ENCODE measurements around the gene GRAMD4.

DNA sequence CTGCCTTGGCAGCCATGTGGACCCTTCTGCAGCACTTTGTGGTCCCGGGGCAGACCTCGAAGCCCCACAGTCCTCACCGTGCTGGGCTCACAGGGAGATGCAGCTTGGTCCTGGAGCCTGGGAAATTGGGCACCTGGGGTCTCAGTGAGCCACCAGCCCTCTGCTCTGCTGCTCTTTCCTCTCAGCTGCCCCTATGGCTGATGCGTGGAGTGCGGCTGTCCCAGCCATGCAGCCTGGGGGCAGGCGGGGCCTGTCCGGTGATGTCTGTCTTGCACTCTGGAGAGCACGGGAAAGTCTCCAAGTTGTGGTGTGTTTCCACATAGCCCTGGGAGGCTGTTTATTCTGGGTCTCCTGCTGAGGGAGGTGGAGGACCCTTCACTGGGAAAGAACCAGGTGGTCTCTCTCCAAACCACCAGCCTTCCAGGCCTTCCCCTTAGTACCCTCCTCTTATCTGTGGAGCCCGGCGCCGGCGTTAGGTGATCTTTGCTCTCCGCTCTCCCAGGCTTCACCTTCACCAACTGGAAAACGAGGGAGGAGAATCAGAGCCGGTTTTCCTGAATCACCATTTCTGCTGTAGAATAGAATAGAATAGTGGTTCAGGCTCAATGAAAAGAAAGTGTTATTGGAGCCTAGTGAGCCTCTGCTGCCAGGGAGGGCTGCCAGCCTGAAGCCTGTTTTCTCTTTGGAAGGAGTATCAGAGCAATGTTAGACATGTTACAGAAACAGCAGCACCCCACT, 41.2 kb upstream of the GRAMD4 start:
- TF ChIP-seq EZH2phosphoT487 (IDR thresholded peaks at IDR 0.05; ENCODE audit: low read depth, severe bottlenecking, unreplicated experiment) (no peak), EZH2 (IDR thresholded peaks at IDR 0.05; ENCODE audit: borderline replicate concordance) (no peak)
- TF ChIP-seq, protein P1, sequence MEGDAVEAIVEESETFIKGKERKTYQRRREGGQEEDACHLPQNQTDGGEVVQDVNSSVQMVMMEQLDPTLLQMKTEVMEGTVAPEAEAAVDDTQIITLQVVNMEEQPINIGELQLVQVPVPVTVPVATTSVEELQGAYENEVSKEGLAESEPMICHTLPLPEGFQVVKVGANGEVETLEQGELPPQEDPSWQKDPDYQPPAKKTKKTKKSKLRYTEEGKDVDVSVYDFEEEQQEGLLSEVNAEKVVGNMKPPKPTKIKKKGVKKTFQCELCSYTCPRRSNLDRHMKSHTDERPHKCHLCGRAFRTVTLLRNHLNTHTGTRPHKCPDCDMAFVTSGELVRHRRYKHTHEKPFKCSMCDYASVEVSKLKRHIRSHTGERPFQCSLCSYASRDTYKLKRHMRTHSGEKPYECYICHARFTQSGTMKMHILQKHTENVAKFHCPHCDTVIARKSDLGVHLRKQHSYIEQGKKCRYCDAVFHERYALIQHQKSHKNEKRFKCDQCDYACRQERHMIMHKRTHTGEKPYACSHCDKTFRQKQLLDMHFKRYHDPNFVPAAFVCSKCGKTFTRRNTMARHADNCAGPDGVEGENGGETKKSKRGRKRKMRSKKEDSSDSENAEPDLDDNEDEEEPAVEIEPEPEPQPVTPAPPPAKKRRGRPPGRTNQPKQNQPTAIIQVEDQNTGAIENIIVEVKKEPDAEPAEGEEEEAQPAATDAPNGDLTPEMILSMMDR (IDR thresholded peaks at IDR 0.05; ENCODE audit: poor library complexity), result no peak
